MM.1S (cell line): Measurements from ENCODE around the gene FAM25C.
"Not testable (repeated sequence)": the region's sequence is repeated elsewhere in the genome, so short reads cannot be mapped to it uniquely, and the experiment has no call there.

Experiments used
- CTCF ChIP-seq: fragments of 300-600 bp; sonication (generic); IDR thresholded peaks from 2 replicates; pipeline ENCODE4 v1.5.1; 2016; ENCODE audit warnings: antibody characterized with exemption, low read length, mixed read lengths
- EZH2 ChIP-seq: fragments of 300-600 bp; sonication (generic); optimal IDR thresholded peaks from 2 replicates; pipeline ENCODE3; 2017; ENCODE audit warnings: low read depth, mild to moderate bottlenecking, antibody characterized with exemption, low read length, mixed read lengths

DNA sequence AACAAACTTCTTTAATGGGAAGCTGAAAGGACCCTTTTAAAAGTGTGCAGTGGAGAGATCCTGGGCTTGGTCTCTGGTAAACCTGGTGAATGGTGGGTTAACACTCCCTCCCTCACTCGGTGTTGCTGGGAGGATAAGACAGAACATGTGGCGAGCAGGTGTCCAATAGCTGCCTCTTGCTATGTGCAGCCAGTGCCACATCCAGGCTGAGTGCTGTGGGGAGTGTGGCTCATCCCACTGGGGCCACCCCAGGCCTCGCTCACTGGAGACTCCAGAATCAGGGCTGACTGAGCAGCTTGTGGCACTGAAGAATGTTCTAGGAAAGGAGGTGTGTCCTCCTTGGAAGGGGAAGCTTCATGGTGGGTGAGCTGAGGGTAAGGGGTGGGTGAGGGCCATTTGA lies 29.5 kb downstream of the FAM25C start:
- TF ChIP-seq CTCF, EZH2: not testable (repeated sequence)
